H1 (cell line): ENCODE data around the gene SHC3.

ENCODE experiments used
- POLR2A ChIP-seq, 2 experiments: IDR thresholded peaks; 1 replicate in 1 of 2; 2 replicates in 1 of 2; pipeline ENCODE4 v1.6.1; 2011; ENCODE audit warnings: low read depth in 2 of 2, low read length in 2 of 2, mild to moderate bottlenecking in 2 of 2; ENCODE audit errors: control extremely low read depth in 1 of 2
- POU5F1 ChIP-seq: IDR thresholded peaks from 2 replicates; pipeline ENCODE4 v1.6.1; 2011; ENCODE audit warnings: low read depth, mild to moderate bottlenecking, low read length, moderate library complexity
- RBBP5 ChIP-seq: IDR thresholded peaks from 2 replicates; pipeline ENCODE4 v1.7.1; 2012; ENCODE audit warnings: low read depth, mild to moderate bottlenecking, inconsistent platforms, low read length, moderate library complexity, borderline replicate concordance
- TCF12 ChIP-seq: IDR thresholded peaks from 2 replicates; pipeline ENCODE4 v1.6.1; 2011; ENCODE audit warnings: low read depth, mild to moderate bottlenecking, low read length
- TF ChIP-seq, protein P1 (sequence below), 3 experiments: IDR thresholded peaks; 1 replicate in 2 of 3; 2 replicates in 1 of 3; pipeline versions ENCODE4 v1.5.1 to v1.6.1; 2011; ENCODE audit warnings: low read length in 3 of 3, mild to moderate bottlenecking in 3 of 3, inconsistent platforms in 2 of 3, low read depth in 1 of 3, moderate library complexity in 1 of 3; ENCODE audit not compliant: insufficient read depth in 1 of 3; ENCODE audit errors: control extremely low read depth in 1 of 3

DNA sequence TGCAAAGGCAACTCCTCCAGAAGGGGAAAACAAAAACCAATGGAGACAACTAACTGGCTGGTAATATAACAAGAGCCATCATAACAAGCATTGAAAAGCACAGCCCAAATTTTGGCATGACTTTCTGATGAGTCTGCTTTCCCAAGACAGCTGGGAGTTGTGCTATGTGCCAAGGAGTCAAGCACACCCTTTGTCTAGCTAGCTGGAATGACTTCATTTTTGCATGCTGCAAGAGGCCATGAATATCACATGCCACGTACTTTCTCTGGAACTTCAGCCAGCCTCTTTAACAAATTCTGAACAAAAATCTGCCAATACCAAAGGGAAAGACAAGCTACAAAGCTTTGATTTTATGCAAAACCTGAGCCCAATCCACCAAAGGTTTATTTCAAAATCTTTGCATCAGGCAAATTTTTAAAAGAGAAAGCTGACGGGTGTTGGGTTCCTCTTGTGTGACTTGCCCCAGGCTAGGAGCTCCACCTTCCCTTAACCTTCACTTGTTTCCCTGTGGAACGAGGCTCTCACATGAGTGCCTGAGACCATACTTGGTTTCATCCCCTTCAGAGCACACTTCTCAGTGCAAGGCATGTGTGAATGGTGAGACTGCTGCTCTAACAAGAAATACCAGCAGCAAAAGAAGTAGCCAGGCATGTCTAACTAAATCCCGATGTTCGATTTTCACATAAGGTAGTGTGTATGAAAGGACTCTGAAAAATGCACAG, 140.1 kb downstream of the SHC3 start:
- no peak for TF ChIP-seq POU5F1
- no peak for TF ChIP-seq RBBP5
- TF ChIP-seq, protein P1, sequence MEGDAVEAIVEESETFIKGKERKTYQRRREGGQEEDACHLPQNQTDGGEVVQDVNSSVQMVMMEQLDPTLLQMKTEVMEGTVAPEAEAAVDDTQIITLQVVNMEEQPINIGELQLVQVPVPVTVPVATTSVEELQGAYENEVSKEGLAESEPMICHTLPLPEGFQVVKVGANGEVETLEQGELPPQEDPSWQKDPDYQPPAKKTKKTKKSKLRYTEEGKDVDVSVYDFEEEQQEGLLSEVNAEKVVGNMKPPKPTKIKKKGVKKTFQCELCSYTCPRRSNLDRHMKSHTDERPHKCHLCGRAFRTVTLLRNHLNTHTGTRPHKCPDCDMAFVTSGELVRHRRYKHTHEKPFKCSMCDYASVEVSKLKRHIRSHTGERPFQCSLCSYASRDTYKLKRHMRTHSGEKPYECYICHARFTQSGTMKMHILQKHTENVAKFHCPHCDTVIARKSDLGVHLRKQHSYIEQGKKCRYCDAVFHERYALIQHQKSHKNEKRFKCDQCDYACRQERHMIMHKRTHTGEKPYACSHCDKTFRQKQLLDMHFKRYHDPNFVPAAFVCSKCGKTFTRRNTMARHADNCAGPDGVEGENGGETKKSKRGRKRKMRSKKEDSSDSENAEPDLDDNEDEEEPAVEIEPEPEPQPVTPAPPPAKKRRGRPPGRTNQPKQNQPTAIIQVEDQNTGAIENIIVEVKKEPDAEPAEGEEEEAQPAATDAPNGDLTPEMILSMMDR (IDR thresholded peaks at IDR 0.05; ENCODE audit: control extremely low read depth in 1 of 3, insufficient read depth in 1 of 3, low read depth in 1 of 3, low read length in 3 of 3) = no peak
- no peak for TF ChIP-seq POLR2A (IDR thresholded peaks at IDR 0.05; ENCODE audit: control extremely low read depth in 1 of 2, low read depth in 2 of 2, low read length in 2 of 2)
- no peak for TF ChIP-seq TCF12
